CD4-positive, CD25-positive, alpha-beta regulatory T cell (primary cell): ENCODE data around the gene FGGY. TPM values are rescaled to one million over a fixed set of nuclear protein-coding genes. Genes with fewer than 3 reads are reported as not detected.

ENCODE experiments used
- ATAC-seq, 2 donors: fragments of 150-1000 bp; cut with Tn5 transposase; one replicate each; pipeline ENCODE4 v1.10.0; 2021; ENCODE audit warnings: low read depth in 2 of 2, moderate number of reproducible peaks in 2 of 2, moderate library complexity in 1 of 2
- DNase-seq, 3 donors: peaks; one replicate each; pipeline versions ENCODE4 v3.0.0 to v3.0.0-alpha.2; 2012 to 2022; ENCODE audit warnings: mixed read lengths in 1 of 3
- H3K27ac ChIP-seq: one replicate; pipeline ENCODE4 v1.7.0; 2013; ENCODE audit warnings: mild to moderate bottlenecking, low read length; ENCODE audit not compliant: insufficient read depth, poor library complexity, severe bottlenecking
- H3K27me3 ChIP-seq: one replicate; pipeline ENCODE4 v1.7.0; 2013; ENCODE audit warnings: low read length; ENCODE audit not compliant: control insufficient read depth, insufficient read depth
- H3K36me3 ChIP-seq: one replicate; pipeline ENCODE4 v1.7.0; 2013; ENCODE audit warnings: mild to moderate bottlenecking, low read length, moderate library complexity; ENCODE audit not compliant: control insufficient read depth, insufficient read depth
- H3K4me1 ChIP-seq: 2 replicates; pipeline ENCODE4 v1.7.0; 2013; ENCODE audit warnings: mild to moderate bottlenecking, low read length; ENCODE audit not compliant: insufficient read depth, control insufficient read depth, poor library complexity, severe bottlenecking
- H3K4me3 ChIP-seq: one replicate; pipeline ENCODE4 v1.7.0; 2013; ENCODE audit warnings: low read depth, mild to moderate bottlenecking, low read length, moderate library complexity
- H3K9me3 ChIP-seq, 2 experiments: 1 replicate in 1 of 2; 2 replicates in 1 of 2; pipeline ENCODE4 v1.7.0; 2013; ENCODE audit warnings: low read length in 2 of 2, mild to moderate bottlenecking in 1 of 2, moderate library complexity in 1 of 2; ENCODE audit not compliant: control insufficient read depth in 2 of 2
- H3K27ac Mint-ChIP-seq, 3 donors: one replicate each; pipeline ENCODE4 v1.8.0; 2020 to 2022; ENCODE audit warnings: mild to moderate bottlenecking in 3 of 3, mixed read lengths in 3 of 3, moderate library complexity in 2 of 3
- H3K27me3 Mint-ChIP-seq: one replicate; pipeline ENCODE4 v1.8.0; 2022; ENCODE audit warnings: mild to moderate bottlenecking, mixed read lengths
- H3K36me3 Mint-ChIP-seq: one replicate; pipeline ENCODE4 v1.8.0; 2020; ENCODE audit warnings: mixed read lengths
- H3K4me1 Mint-ChIP-seq, 4 donors: one replicate each; pipeline ENCODE4 v1.8.0; 2020 to 2022; ENCODE audit warnings: mixed read lengths in 4 of 4, mild to moderate bottlenecking in 1 of 4
- H3K4me3 Mint-ChIP-seq, 4 donors: one replicate each; pipeline ENCODE4 v1.8.0; 2020 to 2022; ENCODE audit warnings: mild to moderate bottlenecking in 4 of 4, mixed read lengths in 4 of 4, moderate library complexity in 3 of 4
- H3K9me3 Mint-ChIP-seq, 7 donors: one replicate each; pipeline ENCODE4 v1.8.0; 2020 to 2022; ENCODE audit warnings: mixed read lengths in 7 of 7, mild to moderate bottlenecking in 3 of 7, moderate library complexity in 2 of 7
- polyA plus RNA-seq, 4 donors: library from polyadenylated mRNA; unstranded; fragments of 300-500 nt; fragmentation: Illumina TruSeq; gene quantifications; one replicate each; pipeline ENCODE4 v1.2.3, GENCODE V29; 2021
- total RNA-seq: library from RNA; stranded (reverse); gene quantifications from one replicate; pipeline ENCODE4 v1.2.3, GENCODE V29; 2022

FGGY gene
- total and polyA plus RNA-seq, 5 donors from 2014 or later = 1.9 to 7.7 (median 4.5) TPM

- Mint-ChIP-seq H3K27me3 (no peaks in the 10 kb centered on the region), H3K4me3 (no peak overlapping the region), H3K9me3 (no peaks in the 10 kb centered on the region), H3K27ac (no peak overlapping the region), H3K36me3 (no peaks in the 10 kb centered on the region), H3K4me1 (peaks cover 0 to 6% (median 0%) of the 10 kb centered on the region in 4 donors)
- H3K27me3 ChIP-seq = no peaks in the 10 kb centered on the region
- DNase-seq = no peak
- no peak overlapping the region for H3K4me3 ChIP-seq
- no peak overlapping the region for H3K27ac ChIP-seq
- H3K9me3 ChIP-seq = no peaks in the 10 kb centered on the region
- no peak for ATAC-seq
- H3K4me1 ChIP-seq = no peaks in the 10 kb centered on the region
- H3K36me3 ChIP-seq = no peaks in the 10 kb centered on the region
These were observed 185.1 kb downstream of the FGGY start for GRCh38 chr1:59481881-59482505.

GRCh38 chr1:59482986-59483385, 186.1 kb downstream of the FGGY start:
- H3K27ac Mint-ChIP-seq = no peak overlapping the region
- no peak overlapping the region for H3K4me3 Mint-ChIP-seq
- Histone ChIP-seq H3K4me3 (no peak overlapping the region), H3K27me3 (no peaks in the 10 kb centered on the region), H3K9me3 (no peaks in the 10 kb centered on the region), H3K4me1 (no peaks in the 10 kb centered on the region), H3K36me3 (no peaks in the 10 kb centered on the region), H3K27ac (no peak overlapping the region)
- H3K9me3 Mint-ChIP-seq = no peaks in the 10 kb centered on the region
- ATAC-seq (no peak), DNase-seq (no peak)
- H3K4me1 Mint-ChIP-seq = peaks cover 0 to 6% (median 0%) of the 10 kb centered on the region in 4 donors
- H3K36me3 Mint-ChIP-seq = no peaks in the 10 kb centered on the region
- no peaks in the 10 kb centered on the region for H3K27me3 Mint-ChIP-seq

GRCh38 chr1:59484096-59484495, 187.2 kb downstream of the FGGY start:
- Histone ChIP-seq H3K27ac (no peak overlapping the region), H3K36me3 (no peaks in the 10 kb centered on the region), H3K4me1 (no peaks in the 10 kb centered on the region), H3K27me3 (no peaks in the 10 kb centered on the region), H3K4me3 (no peak overlapping the region), H3K9me3 (no peaks in the 10 kb centered on the region)
- no peak for ATAC-seq
- Mint-ChIP-seq H3K9me3 (no peaks in the 10 kb centered on the region), H3K4me1 (peaks cover 0 to 6% (median 0%) of the 10 kb centered on the region in 4 donors), H3K27me3 (no peaks in the 10 kb centered on the region), H3K4me3 (no peak overlapping the region), H3K27ac (no peak overlapping the region), H3K36me3 (no peaks in the 10 kb centered on the region)
- DNase-seq = no peak

- DNase-seq (no peak), ATAC-seq (no peak)
- Mint-ChIP-seq H3K4me3 (no peak overlapping the region), H3K36me3 (no peaks in the 10 kb centered on the region), H3K27ac (no peak overlapping the region), H3K4me1 (peaks cover 0 to 6% (median 0%) of the 10 kb centered on the region in 4 donors), H3K9me3 (no peaks in the 10 kb centered on the region), H3K27me3 (no peaks in the 10 kb centered on the region)
- no peaks in the 10 kb centered on the region for H3K27me3 ChIP-seq
- H3K4me3 ChIP-seq = no peak overlapping the region
- H3K27ac ChIP-seq = no peak overlapping the region
- H3K9me3 ChIP-seq = no peaks in the 10 kb centered on the region
- no peaks in the 10 kb centered on the region for H3K4me1 ChIP-seq
- no peaks in the 10 kb centered on the region for H3K36me3 ChIP-seq
These were observed 188.3 kb downstream of the FGGY start for GRCh38 chr1:59485171-59485570.

GRCh38 chr1:59485949-59486348, 189.1 kb downstream of the FGGY start:
- Histone ChIP-seq H3K9me3 (no peaks in the 10 kb centered on the region), H3K27ac (no peak overlapping the region), H3K4me1 (no peaks in the 10 kb centered on the region), H3K36me3 (no peaks in the 10 kb centered on the region), H3K4me3 (no peak overlapping the region), H3K27me3 (no peaks in the 10 kb centered on the region)
- no peaks in the 10 kb centered on the region for H3K27me3 Mint-ChIP-seq
- no peak overlapping the region for H3K4me3 Mint-ChIP-seq
- ATAC-seq (no peak), DNase-seq (no peak)
- H3K27ac Mint-ChIP-seq = no peak overlapping the region
- H3K9me3 Mint-ChIP-seq = no peaks in the 10 kb centered on the region
- no peaks in the 10 kb centered on the region for H3K36me3 Mint-ChIP-seq
- H3K4me1 Mint-ChIP-seq = peaks cover 0 to 6% (median 0%) of the 10 kb centered on the region in 4 donors

GRCh38 chr1:59486615-59487014, 189.7 kb downstream of the FGGY start:
- H3K27ac Mint-ChIP-seq = no peak overlapping the region
- no peaks in the 10 kb centered on the region for H3K27me3 ChIP-seq
- no peaks in the 10 kb centered on the region for H3K36me3 ChIP-seq
- no peaks in the 10 kb centered on the region for H3K36me3 Mint-ChIP-seq
- ATAC-seq = no peak
- peaks cover 0 to 6% (median 0%) of the 10 kb centered on the region in 4 donors for H3K4me1 Mint-ChIP-seq
- H3K4me1 ChIP-seq = no peaks in the 10 kb centered on the region
- H3K27ac ChIP-seq = no peak overlapping the region
- no peak for DNase-seq
- H3K4me3 Mint-ChIP-seq = no peak overlapping the region
- H3K9me3 ChIP-seq = no peaks in the 10 kb centered on the region
- H3K27me3 Mint-ChIP-seq = no peaks in the 10 kb centered on the region
- H3K9me3 Mint-ChIP-seq = no peaks in the 10 kb centered on the region
- H3K4me3 ChIP-seq = no peak overlapping the region

GRCh38 chr1:59487335-59488031, 190.6 kb downstream of the FGGY start:
- peaks cover 0 to 6% (median 0%) of the 10 kb centered on the region in 7 donors for H3K9me3 Mint-ChIP-seq
- no peaks in the 10 kb centered on the region for H3K36me3 Mint-ChIP-seq
- Histone ChIP-seq H3K36me3 (no peaks in the 10 kb centered on the region), H3K27me3 (no peaks in the 10 kb centered on the region), H3K4me3 (no peak overlapping the region), H3K4me1 (no peaks in the 10 kb centered on the region), H3K9me3 (no peaks in the 10 kb centered on the region), H3K27ac (no peak overlapping the region)
- H3K4me3 Mint-ChIP-seq = no peak overlapping the region
- H3K4me1 Mint-ChIP-seq = peaks cover 0 to 6% (median 0%) of the 10 kb centered on the region in 4 donors
- H3K27ac Mint-ChIP-seq = no peak overlapping the region
- H3K27me3 Mint-ChIP-seq = no peaks in the 10 kb centered on the region
- DNase-seq = peak in 1 of 3 donors; percentile 20
- ATAC-seq = no peak

- Histone ChIP-seq H3K9me3 (no peaks in the 10 kb centered on the region), H3K4me1 (no peaks in the 10 kb centered on the region), H3K27me3 (no peaks in the 10 kb centered on the region), H3K4me3 (no peak overlapping the region), H3K36me3 (no peaks in the 10 kb centered on the region), H3K27ac (no peak overlapping the region)
- H3K36me3 Mint-ChIP-seq = peaks cover 4% of the 10 kb centered on the region
- H3K27ac Mint-ChIP-seq = no peak overlapping the region
- DNase-seq (no peak), ATAC-seq (no peak)
- peaks cover 0 to 6% (median 2%) of the 10 kb centered on the region in 7 donors for H3K9me3 Mint-ChIP-seq
- no peaks in the 10 kb centered on the region for H3K27me3 Mint-ChIP-seq
- no peak overlapping the region for H3K4me3 Mint-ChIP-seq
- H3K4me1 Mint-ChIP-seq = no peaks in the 10 kb centered on the region
These were observed 195.6 kb downstream of the FGGY start for GRCh38 chr1:59492500-59492899.
